ENCODE results near the gene RPGRIP1. TPM values are rescaled to one million over a fixed set of nuclear protein-coding genes. Genes with fewer than 3 reads are reported as not detected.

The RPGRIP1 gene
- total RNA-seq, 4 donors from 2014 or later = 0.21 to 2.6 TPM; not detected in 2

DNA sequence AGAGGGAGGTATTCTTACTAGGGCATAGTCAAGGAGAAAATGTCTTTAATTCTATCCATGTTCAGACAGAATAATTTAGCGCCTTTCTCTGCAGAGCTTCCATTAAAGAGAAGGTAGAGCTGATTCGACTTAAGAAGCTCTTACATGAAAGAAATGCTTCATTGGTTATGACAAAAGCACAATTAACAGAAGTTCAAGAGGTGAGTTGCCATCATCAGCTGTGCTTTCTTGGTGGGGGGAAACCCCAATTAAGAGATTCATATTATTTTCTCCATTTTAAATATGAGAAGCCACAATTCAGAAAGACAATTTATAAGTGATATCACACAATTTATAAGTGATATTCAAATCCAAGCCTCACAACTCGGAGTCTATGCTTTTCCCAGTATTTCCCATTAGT is 27.8 kb downstream of the RPGRIP1 start:
- TF ChIP-seq POLR2A (IDR thresholded peaks at IDR 0.05) = no peak
- TF ChIP-seq, protein P1, sequence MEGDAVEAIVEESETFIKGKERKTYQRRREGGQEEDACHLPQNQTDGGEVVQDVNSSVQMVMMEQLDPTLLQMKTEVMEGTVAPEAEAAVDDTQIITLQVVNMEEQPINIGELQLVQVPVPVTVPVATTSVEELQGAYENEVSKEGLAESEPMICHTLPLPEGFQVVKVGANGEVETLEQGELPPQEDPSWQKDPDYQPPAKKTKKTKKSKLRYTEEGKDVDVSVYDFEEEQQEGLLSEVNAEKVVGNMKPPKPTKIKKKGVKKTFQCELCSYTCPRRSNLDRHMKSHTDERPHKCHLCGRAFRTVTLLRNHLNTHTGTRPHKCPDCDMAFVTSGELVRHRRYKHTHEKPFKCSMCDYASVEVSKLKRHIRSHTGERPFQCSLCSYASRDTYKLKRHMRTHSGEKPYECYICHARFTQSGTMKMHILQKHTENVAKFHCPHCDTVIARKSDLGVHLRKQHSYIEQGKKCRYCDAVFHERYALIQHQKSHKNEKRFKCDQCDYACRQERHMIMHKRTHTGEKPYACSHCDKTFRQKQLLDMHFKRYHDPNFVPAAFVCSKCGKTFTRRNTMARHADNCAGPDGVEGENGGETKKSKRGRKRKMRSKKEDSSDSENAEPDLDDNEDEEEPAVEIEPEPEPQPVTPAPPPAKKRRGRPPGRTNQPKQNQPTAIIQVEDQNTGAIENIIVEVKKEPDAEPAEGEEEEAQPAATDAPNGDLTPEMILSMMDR (IDR thresholded peaks at IDR 0.05) = no peak
- 78 to 84% methylated on average over 3 of the region's 3 CpGs for WGBS, 2 donors
- no peak overlapping the region for H3K4me3 ChIP-seq (ENCODE audit: low read depth, poor library complexity, severe bottlenecking)
- intact Hi-C loops (cut with DNase I; ENCODE audit: low total_unique reads) = no loop called here
- no peak for DNase-seq (ENCODE audit: low spot score in 2 of 2)

DNA sequence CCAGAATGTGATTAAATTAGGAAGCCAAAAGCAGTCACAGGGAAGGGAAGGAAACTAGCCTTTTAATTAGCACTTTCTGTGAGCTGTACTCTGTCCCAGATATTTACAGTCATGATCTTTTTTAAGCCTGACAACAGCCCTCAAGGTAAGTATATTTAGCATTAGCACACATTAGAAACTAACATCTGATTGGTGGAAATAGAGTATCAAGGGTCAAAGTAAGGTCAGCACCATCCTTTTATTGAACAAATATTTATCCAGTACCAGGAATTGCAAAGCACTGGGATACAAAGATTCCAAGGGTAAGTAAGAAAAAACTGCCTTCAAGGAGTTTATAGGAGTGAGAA is 28.2 kb downstream of the RPGRIP1 start:
- intact Hi-C loops (cut with DNase I; ENCODE audit: low total_unique reads) = no loop called here
- TF ChIP-seq, protein P1 (IDR thresholded peaks at IDR 0.05) = no peak
- no peak for TF ChIP-seq POLR2A (IDR thresholded peaks at IDR 0.05)
- H3K4me3 ChIP-seq (ENCODE audit: low read depth, poor library complexity, severe bottlenecking) = no peak overlapping the region
- DNase-seq (ENCODE audit: low spot score in 2 of 2) = no peak

DNA sequence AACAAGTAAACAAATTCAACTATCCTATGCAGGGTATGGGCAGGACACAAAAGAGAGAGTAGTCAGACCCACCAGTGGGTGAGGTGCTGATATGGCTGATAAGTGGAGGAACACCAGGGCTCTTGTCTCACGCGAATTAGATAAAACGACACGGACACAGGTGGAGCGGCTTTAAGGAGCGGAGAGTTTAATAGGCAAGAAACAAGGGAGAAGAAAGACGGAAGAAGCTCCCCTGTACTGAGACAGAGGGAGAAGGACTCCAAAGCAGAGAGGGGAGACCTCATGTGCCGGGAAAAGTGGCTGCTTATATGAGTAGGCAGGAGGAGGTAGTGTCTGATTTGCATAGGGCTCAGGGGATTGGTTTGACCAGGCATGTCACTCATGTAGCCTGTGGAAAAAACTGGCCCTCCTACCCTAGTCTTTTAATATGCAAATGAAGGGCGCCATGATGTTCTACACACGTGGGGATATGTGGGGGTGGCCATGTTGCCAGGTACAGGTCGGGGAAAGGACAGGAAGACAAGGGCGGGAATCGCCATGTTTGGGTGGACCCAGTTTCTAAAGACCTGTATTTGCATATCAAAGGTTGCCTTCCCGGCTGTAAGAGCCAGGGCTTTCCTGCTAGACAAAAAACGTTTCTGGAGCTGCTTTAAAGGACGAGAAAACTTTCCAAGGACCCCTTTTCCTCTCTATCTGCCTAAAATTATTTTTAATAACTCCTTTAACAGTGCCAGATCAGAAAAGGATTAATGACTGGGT is 28.8 kb downstream of the RPGRIP1 start:
- WGBS, 2 donors = 3 to 4% methylated on average over 16 of the region's 16 CpGs
- no peak overlapping the region for H3K4me3 ChIP-seq (ENCODE audit: low read depth, poor library complexity, severe bottlenecking)
- intact Hi-C loops (cut with DNase I; ENCODE audit: low total_unique reads) = no loop called here
- DNase-seq (ENCODE audit: low spot score in 2 of 2) = peak; percentile 82 to 90
- TF ChIP-seq, protein P1 (IDR thresholded peaks at IDR 0.05) = no peak
- TF ChIP-seq POLR2A (IDR thresholded peaks at IDR 0.05) = no peak

DNA sequence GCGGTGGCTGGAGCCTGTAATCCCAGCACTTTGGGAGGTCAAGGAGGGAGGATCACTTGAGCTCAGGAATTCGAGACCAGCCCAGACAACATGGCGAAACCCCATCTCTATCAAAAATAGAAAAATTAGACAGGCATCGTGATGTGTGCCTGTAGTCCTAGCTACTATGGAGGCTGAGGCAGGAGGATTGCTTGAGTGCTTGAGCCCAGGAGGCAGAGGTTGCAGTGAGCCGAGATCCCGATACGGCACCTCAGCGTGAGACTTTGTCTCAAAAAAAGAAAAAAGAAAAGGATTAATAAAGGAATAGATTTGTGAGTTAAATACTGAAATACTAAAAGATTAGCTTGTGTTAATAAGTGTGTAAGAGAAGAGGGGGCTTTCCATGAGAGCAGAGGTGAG is 29.4 kb downstream of the RPGRIP1 start:
- TF ChIP-seq, protein P1 (IDR thresholded peaks at IDR 0.05) = no peak
- TF ChIP-seq POLR2A (IDR thresholded peaks at IDR 0.05) = no peak
- intact Hi-C loops (cut with DNase I; ENCODE audit: low total_unique reads) = no loop called here
- DNase-seq (ENCODE audit: low spot score in 2 of 2) = no peak
- 53 to 70% methylated on average over 8 of the region's 8 CpGs for WGBS, 2 donors
- no peak overlapping the region for H3K4me3 ChIP-seq (ENCODE audit: low read depth, poor library complexity, severe bottlenecking)

DNA sequence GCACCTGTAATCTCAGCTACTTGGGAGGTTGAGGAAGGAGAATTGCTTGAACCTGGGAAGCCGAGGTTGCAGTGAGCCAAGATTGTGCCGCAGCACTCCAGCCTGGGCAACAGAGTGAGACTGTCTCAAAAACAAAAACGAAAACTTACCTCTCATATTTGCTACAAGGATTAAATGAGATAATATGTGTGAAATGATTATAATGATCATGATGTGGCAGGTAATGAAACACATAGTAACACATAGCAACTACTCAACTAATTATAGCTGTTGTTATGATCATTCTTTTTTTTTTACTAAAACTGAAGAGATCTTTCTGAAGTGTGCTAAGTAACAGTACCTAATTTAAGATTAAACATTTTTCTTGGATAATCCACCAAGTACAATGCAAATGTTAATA is 30.1 kb downstream of the RPGRIP1 start:
- TF ChIP-seq, protein P1 (IDR thresholded peaks at IDR 0.05) = no peak
- TF ChIP-seq POLR2A (IDR thresholded peaks at IDR 0.05) = no peak
- intact Hi-C loops (cut with DNase I; ENCODE audit: low total_unique reads) = no loop called here
- no peak for DNase-seq (ENCODE audit: low spot score in 2 of 2)
- H3K4me3 ChIP-seq (ENCODE audit: low read depth, poor library complexity, severe bottlenecking) = no peak overlapping the region
- WGBS, 2 donors = 91 to 97% methylated on average over 3 of the region's 3 CpGs

DNA sequence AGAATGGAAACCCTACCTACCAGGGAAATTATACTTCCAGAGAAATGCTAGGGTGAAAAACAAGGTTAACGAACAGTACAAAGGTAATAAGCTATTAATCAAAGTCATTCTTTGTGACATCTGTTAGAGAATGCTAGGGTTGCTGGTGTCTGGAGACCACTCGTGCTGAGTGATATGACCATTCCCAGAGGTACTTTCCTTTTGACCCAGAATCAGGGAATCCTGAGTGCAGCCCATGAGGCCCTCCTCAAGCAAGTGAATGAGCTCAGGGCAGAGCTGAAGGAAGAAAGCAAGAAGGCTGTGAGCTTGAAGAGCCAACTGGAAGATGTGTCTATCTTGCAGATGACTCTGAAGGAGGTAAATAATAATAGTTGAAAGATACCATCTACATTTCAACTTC is 31.7 kb downstream of the RPGRIP1 start:
- intact Hi-C loops (cut with DNase I; ENCODE audit: low total_unique reads) = no loop called here
- no peak overlapping the region for H3K4me3 ChIP-seq (ENCODE audit: low read depth, poor library complexity, severe bottlenecking)
- no peak for TF ChIP-seq POLR2A (IDR thresholded peaks at IDR 0.05)
- TF ChIP-seq, protein P1 (IDR thresholded peaks at IDR 0.05) = no peak
- no peak for DNase-seq (ENCODE audit: low spot score in 2 of 2)
- WGBS, 2 donors = 72 to 74% methylated on average over 2 of the region's 2 CpGs
